Erythroblast (primary cell): Measurements from ENCODE around the gene S100A16.

Source experiments
- GATA1 ChIP-seq: IDR thresholded peaks from 2 replicates; pipeline ENCODE4 v1.6.1; 2011; ENCODE audit warnings: low read depth, mild to moderate bottlenecking, control low read depth, low read length, moderate library complexity
- POLR2A ChIP-seq: IDR thresholded peaks from 2 replicates; pipeline ENCODE4 v1.6.1; 2011; ENCODE audit warnings: mild to moderate bottlenecking, low read length

DNA sequence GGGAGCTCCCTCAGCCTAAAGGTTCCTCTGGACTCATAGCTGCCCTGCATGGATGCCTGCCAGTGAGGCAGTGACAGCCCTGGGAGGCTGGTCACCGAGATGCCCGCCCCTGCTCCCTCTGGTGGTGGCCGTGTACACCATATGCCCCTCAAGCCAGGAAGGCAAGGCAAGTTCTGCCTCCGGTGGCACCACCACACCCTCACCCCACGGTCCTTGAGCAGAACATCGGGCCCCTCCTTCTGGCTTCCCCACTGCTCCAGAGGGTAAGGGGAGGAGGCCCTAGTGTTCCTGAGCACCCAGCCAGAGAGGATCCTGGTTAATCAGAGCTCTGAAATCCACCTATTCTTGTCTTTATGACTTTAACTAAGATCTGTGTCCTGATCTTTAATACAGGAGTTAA lies 4.7 kb upstream of the S100A16 start:
- TF ChIP-seq POLR2A (no peak), GATA1 (no peak)
